Activated CD4-positive, alpha-beta T cell treated with anti-CD3 and anti-CD28 coated beads, Interleukin-2, amount 50 U/mL, for 24 hours (primary cell): ENCODE data around the gene GDNF.
A peak's percentile ranks its signal among the peaks of the same experiment; 100 is the strongest.
"Not testable (repeated sequence)": the region's sequence is repeated elsewhere in the genome, so short reads cannot be mapped to it uniquely, and the experiment has no call there.

Source experiments
- DNase-seq, 2 donors: peaks; one replicate each; pipeline ENCODE4 v3.0.0-alpha.2; 2020; ENCODE audit warnings: low read depth in 1 of 2, low spot score in 1 of 2

The GDNF gene

DNA sequence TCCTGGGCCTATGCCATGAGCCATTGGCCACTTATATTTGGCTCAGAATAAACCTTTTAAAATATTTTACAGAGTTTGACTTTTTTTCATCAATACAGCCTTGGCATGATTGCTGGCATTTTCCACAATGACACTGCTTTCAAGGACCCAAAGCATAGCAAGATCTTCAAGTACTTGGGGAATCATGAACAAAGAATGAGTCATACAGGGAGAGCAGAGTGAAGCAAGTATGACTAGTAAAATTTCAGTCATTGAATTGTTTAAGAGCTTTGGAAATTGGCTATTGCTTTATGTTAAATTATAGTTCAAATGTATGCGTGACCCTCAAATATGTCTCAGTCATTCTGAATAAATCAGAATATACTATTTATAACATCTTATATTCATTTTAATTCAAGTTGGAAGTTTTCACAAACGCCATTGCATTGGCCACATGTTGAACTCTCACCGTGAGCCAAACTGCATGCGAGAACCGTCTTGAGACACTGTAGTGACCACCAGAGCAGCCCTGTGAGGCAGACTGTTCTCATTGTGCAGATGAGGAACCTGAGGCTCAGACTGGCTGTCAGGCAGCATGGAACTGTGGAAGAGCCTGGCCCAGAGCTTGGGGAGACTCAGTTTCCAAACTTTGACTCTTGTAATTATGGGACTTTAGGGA lies 52.9 kb downstream of the GDNF start:
- no peak for DNase-seq

DNA sequence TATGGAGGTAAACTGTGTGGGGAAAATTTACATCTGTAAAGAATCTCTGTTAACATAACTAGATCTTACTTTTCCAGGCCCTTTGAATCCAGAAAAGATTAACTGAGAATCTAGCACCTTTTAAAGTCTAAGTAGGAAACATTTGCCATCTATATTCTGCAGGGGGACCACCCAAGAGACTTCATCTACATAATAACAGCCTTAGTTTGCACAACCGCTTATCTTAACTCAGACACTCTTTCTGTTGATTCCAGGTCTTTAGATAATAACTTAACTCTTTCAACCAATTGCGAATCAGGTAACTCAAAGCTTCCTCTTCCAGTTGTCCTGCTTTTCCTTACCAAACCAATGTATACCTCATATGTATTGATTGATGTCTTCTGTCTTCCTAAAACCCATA lies 53.4 kb downstream of the GDNF start:
- no peak for DNase-seq

DNA sequence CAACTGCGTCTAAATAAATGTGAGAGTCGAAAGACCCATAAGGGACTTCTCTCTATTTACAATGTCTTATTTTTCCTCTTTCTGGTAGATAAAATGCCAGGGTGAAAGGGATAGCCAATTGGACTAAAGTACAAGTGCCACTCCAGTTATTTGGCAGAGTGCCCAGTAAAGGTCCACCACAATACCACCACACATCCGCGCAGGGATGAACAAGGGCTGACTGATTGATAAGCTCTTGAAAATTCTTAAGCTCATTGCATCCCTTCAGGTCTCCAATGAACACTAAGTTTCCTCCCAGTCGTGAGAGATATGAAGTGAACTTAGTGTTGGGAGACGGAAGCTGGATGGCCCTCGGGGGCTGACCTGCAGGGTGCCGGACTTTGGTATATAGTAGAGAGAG lies 58.4 kb downstream of the GDNF start:
- not testable (repeated sequence) for DNase-seq

DNA sequence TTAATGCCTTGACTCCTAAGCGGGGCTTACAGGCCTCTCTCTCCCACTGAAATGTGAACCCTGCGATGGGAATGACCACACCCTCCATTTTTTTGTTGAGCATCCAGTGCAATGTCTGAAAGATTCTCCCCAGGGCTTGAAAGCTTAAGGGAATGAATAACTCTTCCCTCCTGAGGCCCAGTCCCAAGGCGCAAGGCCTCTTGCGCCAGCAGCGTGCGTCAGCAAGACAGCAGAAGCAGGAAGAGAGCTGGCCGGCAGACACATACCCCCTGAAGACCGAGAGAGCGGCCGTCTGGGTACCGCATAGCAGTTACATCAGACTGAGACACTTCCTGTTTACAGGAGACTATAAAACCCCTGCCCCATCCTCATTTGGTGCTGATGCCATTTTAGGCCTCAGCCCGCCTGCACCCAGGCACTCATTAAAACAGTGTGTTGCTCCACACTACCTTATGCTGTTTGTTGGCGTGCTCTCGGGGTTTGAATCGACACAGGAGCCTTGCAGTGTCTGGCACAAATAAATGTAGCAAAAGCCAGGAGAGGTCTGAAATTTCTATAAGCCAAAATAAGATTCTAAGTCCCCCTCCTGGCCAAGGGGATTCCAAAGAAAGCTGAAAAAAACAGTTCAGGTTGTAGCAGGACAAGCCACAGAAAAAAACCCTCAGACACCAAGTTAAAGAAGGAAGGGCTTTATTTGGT lies 62.3 kb downstream of the GDNF start:
- no peak for DNase-seq

DNA sequence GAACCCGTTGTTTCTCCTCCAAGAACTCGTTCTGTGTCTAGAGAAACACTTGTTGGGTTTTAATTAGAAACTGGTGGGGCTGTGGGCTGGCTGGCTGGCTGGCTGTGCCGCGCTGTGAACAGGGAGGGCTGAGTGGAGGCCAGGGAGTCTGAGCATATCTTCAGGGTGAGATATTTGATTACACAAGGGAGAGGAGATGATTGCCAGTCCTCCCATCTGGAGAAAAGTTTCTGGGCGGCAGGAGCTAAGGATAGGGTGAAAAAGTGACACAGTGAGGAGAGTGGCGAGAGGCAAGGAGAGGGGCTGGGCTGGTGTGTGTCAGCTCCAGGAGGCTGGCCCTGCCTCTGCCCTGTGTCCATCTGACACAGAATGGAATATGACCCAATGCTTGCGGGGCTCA lies 63.0 kb downstream of the GDNF start:
- DNase-seq = no peak

DNA sequence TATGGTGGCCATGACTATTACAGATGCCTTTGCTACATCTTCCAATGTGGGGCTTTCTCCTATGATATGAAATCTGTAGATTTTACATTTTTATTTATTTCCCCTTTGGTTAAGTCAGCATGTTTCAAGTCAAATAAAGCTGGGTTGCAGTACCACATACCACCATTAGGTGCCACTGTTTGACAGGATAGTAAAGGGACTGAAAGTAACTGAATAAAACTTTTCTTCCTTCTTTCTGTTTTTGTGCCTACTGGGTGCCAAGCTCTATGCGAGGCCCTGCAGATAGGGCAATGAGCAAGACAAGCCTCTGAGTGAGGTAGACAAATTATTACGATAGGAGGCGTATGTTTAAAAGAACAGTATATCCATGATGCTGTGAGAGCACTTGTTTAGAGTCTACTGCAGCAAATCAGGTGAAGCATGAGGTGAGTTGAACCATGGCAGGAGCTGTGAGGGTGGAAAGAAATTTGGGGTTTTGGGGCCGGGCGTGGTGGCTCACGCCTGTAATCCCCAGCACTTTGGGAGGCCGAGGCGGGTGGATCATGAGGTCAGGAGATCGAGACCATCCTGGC lies 64.8 kb downstream of the GDNF start:
- DNase-seq = peak in 1 of 2 donors; percentile 8

DNA sequence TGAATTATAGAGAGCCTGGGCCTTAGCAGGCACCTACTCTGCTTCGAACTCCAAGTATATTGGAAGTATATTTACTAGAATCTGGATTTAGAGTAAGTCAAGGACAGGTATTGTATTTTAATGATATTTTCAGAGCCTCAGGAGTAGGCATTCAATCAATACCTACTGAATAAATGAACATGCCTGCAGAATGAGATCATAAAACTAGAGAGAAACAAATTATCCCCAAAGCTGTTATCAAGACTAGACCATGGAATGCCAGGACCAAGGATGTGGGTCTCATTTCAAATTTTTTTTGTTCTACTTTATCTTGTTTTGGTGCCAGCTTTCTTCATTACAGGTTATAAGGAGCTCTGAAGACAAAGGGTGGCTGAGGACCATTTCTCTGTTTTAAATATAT lies 66.0 kb downstream of the GDNF start:
- no peak for DNase-seq

DNA sequence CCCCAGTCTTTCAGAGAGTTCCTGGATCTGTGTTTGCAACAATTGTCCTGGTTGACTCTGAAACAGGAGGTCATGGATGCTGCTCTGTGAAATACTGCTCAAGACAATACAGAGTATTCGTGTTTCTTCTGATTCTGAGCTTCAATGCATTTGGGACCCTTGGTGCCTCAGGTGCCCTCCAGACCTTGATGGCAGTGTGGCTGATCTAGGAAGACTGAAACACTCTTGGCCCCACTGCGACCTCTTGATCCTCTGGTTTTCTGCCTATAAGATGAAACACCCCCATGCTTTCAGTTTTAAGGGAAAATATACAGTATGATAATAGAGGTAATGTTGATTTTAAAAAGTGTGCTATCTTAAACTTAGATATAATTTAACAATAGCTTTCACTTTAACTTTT lies 67.6 kb downstream of the GDNF start:
- no peak for DNase-seq

DNA sequence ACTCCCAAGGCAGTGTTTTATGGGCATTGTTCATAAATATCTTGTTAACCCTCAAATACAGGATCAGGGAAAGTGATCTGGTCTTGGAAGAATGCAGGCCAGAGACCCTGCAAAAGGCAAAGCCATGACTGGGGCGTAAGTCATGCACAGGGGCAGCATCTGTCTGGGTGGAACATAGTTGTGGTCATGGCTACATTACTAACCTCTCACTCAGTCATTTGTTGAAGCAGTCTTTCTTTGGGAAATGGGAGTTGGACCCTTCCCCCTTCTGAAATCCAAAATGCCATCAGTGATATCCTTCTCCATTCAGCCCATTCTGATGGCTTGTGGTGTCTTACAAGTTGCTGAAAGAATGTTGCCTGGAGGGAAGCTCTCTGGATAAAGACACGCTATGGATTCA lies 68.1 kb downstream of the GDNF start:
- no peak for DNase-seq

DNA sequence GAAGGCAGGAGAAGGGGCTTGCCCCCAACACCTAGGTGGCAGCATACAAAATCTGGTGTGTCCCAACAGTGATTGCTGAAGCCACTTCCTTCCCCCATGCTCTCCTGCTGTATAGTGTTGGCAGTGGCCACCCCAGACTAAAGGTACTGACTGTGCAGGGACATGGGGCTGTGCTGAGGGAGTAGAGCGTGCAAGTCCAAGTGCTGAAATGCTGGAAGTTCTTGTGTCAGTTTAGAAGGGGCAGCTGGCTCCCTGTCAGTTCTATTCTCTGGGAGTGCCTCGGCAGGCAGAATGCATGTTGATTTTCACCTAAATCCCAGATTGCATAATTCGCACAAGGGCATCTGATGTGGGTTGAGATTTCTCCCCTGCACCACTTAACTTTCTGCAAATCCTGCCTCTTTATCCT lies 68.6 kb downstream of the GDNF start:
- no peak for DNase-seq

DNA sequence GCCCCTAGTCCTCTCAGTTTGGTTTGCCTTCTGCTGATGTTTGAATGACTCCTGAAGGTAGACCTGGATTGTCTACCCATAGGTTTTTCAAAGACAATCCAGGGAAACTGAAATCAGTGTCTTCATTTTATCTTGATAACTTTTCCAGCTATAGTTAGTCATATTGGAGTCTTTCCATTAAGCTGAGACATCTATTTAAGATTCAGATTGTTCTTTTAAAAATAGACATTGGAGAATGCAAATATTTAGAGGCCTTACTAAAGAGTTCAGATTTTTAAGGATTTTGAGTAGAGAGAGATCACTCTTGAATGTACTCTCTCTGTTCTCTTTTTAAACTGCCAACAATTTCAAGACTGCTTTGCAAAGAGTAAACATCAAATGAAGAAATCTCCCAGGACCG lies 69.1 kb downstream of the GDNF start:
- no peak for DNase-seq

DNA sequence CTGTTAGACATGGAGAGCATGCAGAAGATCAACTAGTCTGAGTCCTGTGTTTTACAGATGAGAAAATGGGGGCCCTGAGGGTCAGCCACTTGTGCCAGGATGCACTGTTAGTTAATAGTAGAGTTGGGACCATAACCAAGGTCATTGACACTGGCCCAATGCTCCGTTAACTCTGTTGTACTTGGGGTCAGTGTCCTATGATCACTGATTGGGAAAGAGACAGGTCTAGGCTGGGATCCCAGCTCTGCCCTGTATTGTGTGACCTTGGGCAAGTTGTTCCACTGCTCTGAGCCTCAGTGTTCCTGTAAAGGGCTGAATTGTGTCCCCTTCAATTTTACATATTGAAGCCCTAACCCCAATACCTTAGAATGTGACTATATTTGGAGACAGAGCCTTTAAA lies 70.0 kb downstream of the GDNF start:
- no peak for DNase-seq

DNA sequence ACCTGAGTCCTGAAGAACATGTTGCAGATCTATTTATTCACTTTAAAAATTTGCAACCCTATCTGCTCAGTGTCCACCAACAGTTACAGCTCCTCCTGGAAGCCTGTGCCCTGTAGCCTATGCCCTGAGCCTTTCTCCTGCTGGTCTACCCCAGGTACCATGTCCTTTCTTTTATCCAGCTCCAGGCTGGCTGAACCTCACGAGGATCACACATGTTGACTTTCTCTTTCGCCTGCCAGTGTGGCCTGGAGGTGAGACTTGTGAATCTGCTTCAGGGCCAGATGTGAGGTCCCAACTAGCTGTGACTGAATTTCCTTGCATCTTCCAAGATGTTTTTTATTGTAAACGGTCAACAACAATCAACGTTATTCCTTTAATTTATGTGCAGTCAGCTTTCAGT lies 70.7 kb downstream of the GDNF start:
- DNase-seq = no peak

DNA sequence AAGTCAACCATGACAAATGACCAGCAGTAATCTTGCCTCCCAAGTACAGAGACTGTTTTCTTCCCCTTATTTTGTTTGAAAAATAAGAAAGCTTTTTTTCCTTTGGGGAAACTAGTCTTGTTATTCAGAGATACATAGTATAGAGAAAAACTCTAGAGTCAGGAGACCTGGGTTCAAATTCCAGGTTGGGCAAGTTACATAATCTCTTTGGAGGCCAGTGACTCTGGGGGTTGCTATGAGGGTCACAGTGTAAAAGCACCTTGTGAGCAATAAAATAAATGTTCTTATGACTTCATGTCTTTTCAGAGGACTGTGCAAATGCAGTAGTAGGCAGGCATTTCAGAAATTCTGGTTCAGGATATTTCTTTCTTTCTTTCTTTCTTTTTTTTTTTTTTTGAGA lies 71.5 kb downstream of the GDNF start:
- DNase-seq = no peak

DNA sequence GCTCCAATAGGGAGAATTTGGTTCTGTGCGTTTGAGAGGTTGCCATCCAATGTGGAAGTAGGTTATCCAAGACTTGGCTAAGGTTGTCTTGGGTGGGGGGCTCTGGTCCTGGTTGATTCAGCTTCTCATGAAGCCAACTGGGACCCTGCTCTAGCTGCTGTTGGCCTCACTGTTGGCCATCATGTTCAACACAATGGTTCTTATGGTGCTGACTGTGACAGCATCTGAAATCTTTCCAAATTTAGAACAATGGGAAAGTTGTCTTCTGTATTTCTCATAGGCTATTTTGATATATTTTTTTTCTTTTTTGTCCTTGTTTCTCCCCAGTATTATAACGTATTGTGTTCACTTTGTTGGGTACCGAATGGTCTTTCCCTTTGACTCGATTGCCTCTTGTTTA lies 71.9 kb downstream of the GDNF start:
- no peak for DNase-seq

DNA sequence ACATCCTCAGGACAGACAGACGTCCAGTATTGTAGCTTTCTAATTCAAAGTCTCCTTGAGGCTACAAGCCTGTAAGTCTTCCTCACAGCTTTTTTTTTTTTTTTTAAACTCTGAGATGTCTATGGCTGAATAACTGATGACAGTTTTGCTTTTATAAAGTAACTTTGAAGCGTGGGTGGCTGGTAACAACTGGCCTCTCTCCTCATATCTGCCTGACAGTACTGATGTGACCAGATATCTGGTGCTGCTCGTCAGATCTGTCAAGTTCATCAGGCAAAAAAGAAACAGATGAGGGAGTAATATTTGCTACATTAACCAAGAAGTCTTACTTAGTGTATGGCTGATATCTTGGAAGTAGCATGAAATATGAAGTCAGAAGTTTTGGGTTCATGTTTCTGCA lies 72.6 kb downstream of the GDNF start:
- DNase-seq = no peak
